Activated B cell treated with CpG ODN at 0.5 μM for 24 hours (primary cell): ENCODE results near the gene DIP2C. TPM values are rescaled to one million over a fixed set of nuclear protein-coding genes. Genes with fewer than 3 reads are reported as not detected.

Source experiments
- ATAC-seq: fragments of 200-7000 bp; cut with Tn5 transposase; one replicate; pipeline ENCODE4 v1.10.0; 2021; ENCODE audit warnings: low read depth, mild to moderate bottlenecking, moderate library complexity
- CTCF ChIA-PET: fragments of 350-600 bp; sonication (Branson Sonifier 250); formaldehyde crosslinking; loops from one replicate; lab custom pipeline; 2021; ENCODE audit warnings: antibody characterized with exemption; lab: Charles Lee
- POLR2A ChIA-PET: fragments of 350-600 bp; sonication (Branson Sonifier 250); formaldehyde crosslinking; loops from one replicate; lab custom pipeline; 2021; ENCODE audit warnings: antibody characterized with exemption; lab: Charles Lee
- DNase-seq: peaks from one replicate; pipeline ENCODE4 v3.0.0; 2022
- H3K27ac Mint-ChIP-seq: one replicate; pipeline ENCODE4 v1.8.0; 2020; ENCODE audit warnings: mixed read lengths
- H3K27me3 Mint-ChIP-seq: one replicate; pipeline ENCODE4 v1.8.0; 2021; ENCODE audit warnings: mixed read lengths
- H3K36me3 Mint-ChIP-seq: one replicate; pipeline ENCODE4 v1.8.0; 2021; ENCODE audit warnings: low read depth, mixed read lengths
- H3K4me1 Mint-ChIP-seq: one replicate; pipeline ENCODE4 v1.8.0; 2021; ENCODE audit warnings: mixed read lengths
- H3K4me3 Mint-ChIP-seq: one replicate; pipeline ENCODE4 v1.8.0; 2020; ENCODE audit warnings: mild to moderate bottlenecking, mixed read lengths
- H3K9me3 Mint-ChIP-seq: one replicate; pipeline ENCODE4 v1.8.0; 2020; ENCODE audit warnings: mixed read lengths
- intact Hi-C: fragments of 100-400 bp; cut with micrococcal nuclease; formaldehyde crosslinking; loops from one replicate; pipeline ENCODE4 v1.15.1; 2024
- total RNA-seq: library from RNA; stranded (reverse); gene quantifications from 2 replicates; pipeline ENCODE4 v1.2.3, GENCODE V29; 2022
- TF ChIP-seq, protein P1 (sequence below): fragments of 200-600 bp; IDR thresholded peaks from one replicate; pipeline ENCODE4 v1.8.0; 2022; ENCODE audit warnings: antibody characterized with exemption, mild to moderate bottlenecking

The DIP2C gene
- total RNA-seq, 1 donor from 2014 or later, result 0.49 TPM

DNA sequence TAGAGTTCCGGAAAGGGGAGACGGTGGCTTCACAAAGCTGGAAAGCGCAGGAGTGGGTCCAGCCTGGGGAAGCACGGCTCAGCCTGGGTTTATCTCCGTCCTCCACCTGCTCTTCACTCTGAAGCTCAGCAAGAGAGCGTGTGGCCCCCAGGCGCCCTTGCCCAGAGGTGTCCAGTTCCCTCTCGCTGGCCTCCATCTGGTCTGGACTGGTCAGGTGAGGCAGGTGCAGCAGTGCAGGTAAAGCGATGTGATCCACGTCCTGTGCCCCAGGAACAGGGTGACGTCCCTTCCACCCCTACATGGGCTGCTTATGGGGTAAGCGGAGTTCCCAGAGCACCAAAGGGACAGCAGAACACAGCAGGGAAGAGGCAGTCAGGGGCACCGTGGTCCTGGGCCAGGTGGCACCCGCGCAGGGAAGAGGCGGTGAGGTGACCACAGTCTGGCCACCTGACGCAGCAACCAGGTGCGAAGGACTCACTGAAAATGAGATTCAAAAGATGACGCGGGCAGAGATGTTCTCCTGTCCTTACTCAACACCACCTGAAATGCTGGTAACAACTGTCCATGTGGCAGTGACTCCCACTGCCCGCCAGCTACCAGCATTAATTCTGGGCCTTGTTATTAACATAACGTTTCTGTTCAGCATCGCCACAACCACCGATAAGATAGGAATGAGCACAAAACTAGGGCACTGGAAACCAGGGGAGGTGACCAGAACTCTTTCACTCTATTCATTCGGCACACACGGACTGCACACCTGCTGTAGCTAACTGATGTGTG is 33.0 kb upstream of the DIP2C start:
- H3K9me3 Mint-ChIP-seq, result no peaks in the 10 kb centered on the region
- H3K4me1 Mint-ChIP-seq, result no peaks in the 10 kb centered on the region
- peaks cover 7% of the 10 kb centered on the region for H3K27me3 Mint-ChIP-seq
- CTCF ChIA-PET, result no interaction called here
- intact Hi-C loops, result no loop called here
- ATAC-seq, result no peak
- H3K36me3 Mint-ChIP-seq, result no peaks in the 10 kb centered on the region
- H3K27ac Mint-ChIP-seq, result no peak overlapping the region
- no peak for DNase-seq
- no peak overlapping the region for H3K4me3 Mint-ChIP-seq
- POLR2A ChIA-PET, result no interaction called here
- TF ChIP-seq, protein P1, sequence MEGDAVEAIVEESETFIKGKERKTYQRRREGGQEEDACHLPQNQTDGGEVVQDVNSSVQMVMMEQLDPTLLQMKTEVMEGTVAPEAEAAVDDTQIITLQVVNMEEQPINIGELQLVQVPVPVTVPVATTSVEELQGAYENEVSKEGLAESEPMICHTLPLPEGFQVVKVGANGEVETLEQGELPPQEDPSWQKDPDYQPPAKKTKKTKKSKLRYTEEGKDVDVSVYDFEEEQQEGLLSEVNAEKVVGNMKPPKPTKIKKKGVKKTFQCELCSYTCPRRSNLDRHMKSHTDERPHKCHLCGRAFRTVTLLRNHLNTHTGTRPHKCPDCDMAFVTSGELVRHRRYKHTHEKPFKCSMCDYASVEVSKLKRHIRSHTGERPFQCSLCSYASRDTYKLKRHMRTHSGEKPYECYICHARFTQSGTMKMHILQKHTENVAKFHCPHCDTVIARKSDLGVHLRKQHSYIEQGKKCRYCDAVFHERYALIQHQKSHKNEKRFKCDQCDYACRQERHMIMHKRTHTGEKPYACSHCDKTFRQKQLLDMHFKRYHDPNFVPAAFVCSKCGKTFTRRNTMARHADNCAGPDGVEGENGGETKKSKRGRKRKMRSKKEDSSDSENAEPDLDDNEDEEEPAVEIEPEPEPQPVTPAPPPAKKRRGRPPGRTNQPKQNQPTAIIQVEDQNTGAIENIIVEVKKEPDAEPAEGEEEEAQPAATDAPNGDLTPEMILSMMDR, result no peak

DNA sequence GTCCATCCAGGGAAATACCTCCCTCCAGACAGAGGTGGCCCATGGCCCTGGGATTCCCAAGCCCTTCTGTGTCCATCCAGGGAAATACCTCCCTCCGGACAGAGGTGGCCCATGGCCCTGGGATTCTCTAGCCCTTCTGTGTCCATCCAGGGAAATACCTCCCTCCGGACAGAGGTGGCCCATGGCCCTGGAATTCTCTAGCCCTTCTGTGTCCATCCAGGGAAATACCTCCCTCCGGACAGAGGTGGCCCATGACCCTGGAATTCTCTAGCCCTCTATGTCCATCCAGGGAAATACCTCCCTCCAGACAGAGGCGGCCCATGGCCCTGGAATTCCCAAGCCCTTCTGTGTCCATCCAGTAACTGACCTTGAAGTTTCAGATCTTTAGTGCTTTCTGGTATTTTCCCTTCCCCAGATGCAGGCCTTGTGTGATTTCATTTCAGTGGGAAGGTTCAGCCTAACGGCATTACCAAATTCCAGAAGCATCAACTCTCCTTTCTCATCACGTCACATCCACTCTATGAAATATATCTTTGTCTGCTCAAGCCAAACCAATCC is 28.8 kb upstream of the DIP2C start:
- H3K27ac Mint-ChIP-seq, result no peak overlapping the region
- H3K9me3 Mint-ChIP-seq, result peaks cover 11% of the 10 kb centered on the region
- DNase-seq, result no peak
- ATAC-seq, result no peak
- TF ChIP-seq, protein P1, result no peak
- peaks cover 10% of the 10 kb centered on the region for H3K27me3 Mint-ChIP-seq
- intact Hi-C loops, result no loop called here
- H3K36me3 Mint-ChIP-seq, result no peaks in the 10 kb centered on the region
- ChIA-PET POLR2A (no interaction called here), CTCF (no interaction called here)
- H3K4me1 Mint-ChIP-seq, result no peaks in the 10 kb centered on the region
- H3K4me3 Mint-ChIP-seq, result no peak overlapping the region

DNA sequence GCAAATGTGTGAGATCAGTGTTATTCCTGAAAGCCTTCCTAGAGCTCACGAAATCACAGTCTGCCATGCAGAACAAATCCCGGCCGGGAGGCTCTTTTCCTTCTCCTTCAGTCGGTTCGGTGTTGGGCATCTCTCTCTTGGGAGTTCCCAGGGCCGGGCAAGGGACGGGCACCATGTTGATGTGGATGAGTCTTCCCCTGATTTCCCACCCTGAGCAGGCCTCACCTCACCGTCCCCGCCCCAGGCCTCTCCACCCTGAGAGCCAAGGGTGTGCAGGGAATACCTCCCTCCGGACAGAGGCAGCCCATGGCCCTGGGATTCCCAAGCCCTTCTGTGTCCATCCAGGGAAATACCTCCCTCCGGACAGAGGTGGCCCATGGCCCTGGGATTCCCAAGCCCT is 28.0 kb upstream of the DIP2C start:
- intact Hi-C loops, result no loop called here
- ATAC-seq (no peak), DNase-seq (no peak)
- CTCF ChIA-PET, result no interaction called here
- POLR2A ChIA-PET, result no interaction called here
- Mint-ChIP-seq H3K4me1 (no peaks in the 10 kb centered on the region), H3K27ac (no peak overlapping the region), H3K36me3 (no peaks in the 10 kb centered on the region), H3K27me3 (peaks cover 14% of the 10 kb centered on the region), H3K9me3 (peaks cover 11% of the 10 kb centered on the region), H3K4me3 (no peak overlapping the region)
- TF ChIP-seq, protein P1, result no peak

DNA sequence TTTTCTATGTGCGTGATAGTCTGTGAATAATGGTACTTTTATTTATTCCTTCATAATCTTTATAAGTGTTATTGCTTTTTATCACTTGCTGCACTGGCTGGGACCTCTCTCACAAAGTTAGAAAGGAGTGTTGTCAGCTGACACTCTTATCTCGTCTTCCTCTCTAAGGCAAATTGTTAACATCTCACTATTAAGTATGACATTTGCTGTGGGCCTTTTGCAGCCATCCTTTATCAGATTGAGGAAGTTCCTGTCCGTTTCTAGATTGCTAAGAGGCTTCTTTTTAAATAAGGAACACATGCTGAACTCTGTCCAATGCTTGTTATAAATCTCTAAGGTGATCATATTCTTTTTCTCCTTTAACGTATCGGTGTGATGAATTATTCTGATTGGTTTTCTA is 27.4 kb upstream of the DIP2C start:
- no peak overlapping the region for H3K4me3 Mint-ChIP-seq
- TF ChIP-seq, protein P1, result no peak
- intact Hi-C loops, result no loop called here
- H3K27ac Mint-ChIP-seq, result no peak overlapping the region
- CTCF ChIA-PET, result no interaction called here
- peaks cover 16% of the 10 kb centered on the region for H3K27me3 Mint-ChIP-seq
- H3K9me3 Mint-ChIP-seq, result peaks cover 11% of the 10 kb centered on the region
- H3K36me3 Mint-ChIP-seq, result no peaks in the 10 kb centered on the region
- DNase-seq, result no peak
- POLR2A ChIA-PET, result no interaction called here
- H3K4me1 Mint-ChIP-seq, result no peaks in the 10 kb centered on the region
- no peak for ATAC-seq

DNA sequence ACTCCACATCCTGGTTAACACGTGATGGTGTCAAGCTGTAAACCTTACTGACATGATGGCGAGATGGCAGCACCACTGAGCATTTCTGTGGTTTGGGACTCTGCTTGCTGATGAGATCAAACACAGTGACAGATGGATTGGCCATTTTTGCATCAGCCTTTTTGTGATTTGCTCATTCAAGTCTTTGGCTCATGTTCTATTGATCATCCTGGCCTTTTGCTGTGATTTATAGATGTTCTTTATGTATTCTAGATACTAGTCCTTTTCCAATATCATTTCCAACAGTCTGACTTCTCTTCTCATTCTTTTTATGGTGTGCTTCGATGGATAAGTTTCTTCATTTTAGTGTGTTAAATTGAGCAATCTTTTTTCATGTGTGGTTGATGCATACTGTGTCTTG is 24.7 kb upstream of the DIP2C start:
- POLR2A ChIA-PET, result no interaction called here
- TF ChIP-seq, protein P1, result no peak
- CTCF ChIA-PET, result no interaction called here
- ATAC-seq (no peak), DNase-seq (no peak)
- Mint-ChIP-seq H3K9me3 (peaks cover 11% of the 10 kb centered on the region), H3K27me3 (peaks cover 11% of the 10 kb centered on the region), H3K27ac (no peak overlapping the region), H3K36me3 (no peaks in the 10 kb centered on the region), H3K4me3 (no peak overlapping the region), H3K4me1 (no peaks in the 10 kb centered on the region)
- intact Hi-C loops, result no loop called here
